Body of pancreas (tissue), 4 donors: ENCODE data around the gene RNLS.

Experiments
- CTCF ChIP-seq, 7 experiments: fragments of 450-650 bp in 4 of 7; fragments of 200-600 bp in 3 of 7; sonication (generic) in 3 of 7; IDR thresholded peaks; one replicate each; pipeline ENCODE4 v1.5.1; 2016 to 2019; ENCODE audit warnings: antibody characterized with exemption in 7 of 7
- POLR2A ChIP-seq, 3 donors: fragments of 450-650 bp; IDR thresholded peaks; one replicate each; pipeline ENCODE4 v1.6.1; 2016; ENCODE audit warnings: antibody characterized with exemption in 3 of 3, mild to moderate bottlenecking in 2 of 3

GRCh38 chr10:88467835-88468485, 115.2 kb downstream of the RNLS start:
- no peak for TF ChIP-seq CTCF (IDR thresholded peaks at IDR 0.05)
- no peak for TF ChIP-seq POLR2A (IDR thresholded peaks at IDR 0.05)
